CD4-positive, alpha-beta T cell (primary cell): ENCODE measurements around the gene TGFBR2. TPM values are rescaled to one million over a fixed set of nuclear protein-coding genes. Genes with fewer than 3 reads are reported as not detected.

Source experiments
- ATAC-seq: fragments of 200-7000 bp; cut with Tn5 transposase; one replicate; pipeline ENCODE4 v1.10.0; 2022; ENCODE audit warnings: mild to moderate bottlenecking; ENCODE audit not compliant: poor library complexity
- CTCF ChIA-PET: fragments of 350-600 bp; sonication (Branson Sonifier 250); formaldehyde crosslinking; loops from one replicate; lab custom pipeline; 2021; ENCODE audit warnings: antibody characterized with exemption, inconsistent platforms; lab: Charles Lee
- POLR2A ChIA-PET: fragments of 350-600 bp; sonication (Branson Sonifier 250); formaldehyde crosslinking; loops from one replicate; lab custom pipeline; 2021; ENCODE audit warnings: antibody characterized with exemption, inconsistent platforms; lab: Charles Lee
- DNase-seq, 14 experiments: peaks; one replicate each; pipeline ENCODE4 v3.0.0-alpha.2; 2013 to 2020; ENCODE audit warnings: mixed read lengths in 2 of 14
- H3K27ac ChIP-seq, 2 donors: one replicate each; pipeline versions ENCODE4 v1.5.1 to v1.7.0; 2013; ENCODE audit warnings: low read length in 2 of 2, low read depth in 1 of 2, mild to moderate bottlenecking in 1 of 2
- H3K27me3 ChIP-seq, 2 experiments: 1 replicate in 1 of 2; 2 replicates in 1 of 2; pipeline versions ENCODE4 v1.6.1 to v1.7.0; 2013; ENCODE audit warnings: low read length in 2 of 2, control low read depth in 1 of 2, mild to moderate bottlenecking in 1 of 2, moderate library complexity in 1 of 2; ENCODE audit not compliant: insufficient read depth in 2 of 2, control insufficient read depth in 1 of 2
- H3K36me3 ChIP-seq: one replicate; pipeline ENCODE4 v1.6.1; 2013; ENCODE audit warnings: low read length, control low read depth; ENCODE audit not compliant: insufficient read depth
- H3K4me1 ChIP-seq: one replicate; pipeline ENCODE4 v1.6.1; 2013; ENCODE audit warnings: low read length, control low read depth; ENCODE audit not compliant: insufficient read depth
- H3K4me3 ChIP-seq: one replicate; pipeline ENCODE4 v1.5.1; 2013; ENCODE audit warnings: mild to moderate bottlenecking, low read length, moderate library complexity
- H3K9me3 ChIP-seq, 2 experiments: 1 replicate in 1 of 2; 2 replicates in 1 of 2; pipeline versions ENCODE4 v1.6.1 to v1.7.0; 2013; ENCODE audit warnings: low read length in 2 of 2, mild to moderate bottlenecking in 2 of 2, control low read depth in 1 of 2, moderate library complexity in 1 of 2; ENCODE audit not compliant: control insufficient read depth in 1 of 2, insufficient read depth in 1 of 2
- H3K27ac Mint-ChIP-seq: one replicate; pipeline ENCODE4 v1.8.0; 2020; ENCODE audit warnings: mixed read lengths
- H3K27me3 Mint-ChIP-seq: one replicate; pipeline ENCODE4 v1.8.0; 2021; ENCODE audit warnings: mixed read lengths
- H3K36me3 Mint-ChIP-seq: one replicate; pipeline ENCODE4 v1.8.0; 2021; ENCODE audit warnings: low read depth, mixed read lengths
- H3K4me1 Mint-ChIP-seq: one replicate; pipeline ENCODE4 v1.8.0; 2021; ENCODE audit warnings: low read depth, mixed read lengths
- H3K4me3 Mint-ChIP-seq: one replicate; pipeline ENCODE4 v1.8.0; 2020; ENCODE audit warnings: mild to moderate bottlenecking, mixed read lengths
- H3K9me3 Mint-ChIP-seq: one replicate; pipeline ENCODE4 v1.8.0; 2020; ENCODE audit warnings: mixed read lengths
- intact Hi-C, 2 experiments: fragments of 100-400 bp; cut with DNase I in 1 of 2; cut with micrococcal nuclease in 1 of 2; formaldehyde crosslinking; loops; one replicate each; pipeline versions ENCODE4 v1.15.1 to v1.9.0; 2023 to 2025; cut with DNase I, micrococcal nuclease
- total RNA-seq, 174 experiments: library from RNA in 2 of 174; stranded (reverse) in 2 of 174; gene quantifications; one replicate each; pipeline ENCODE4 v1.2.3 and lab custom pipeline; 2021 to 2026
- TF ChIP-seq, protein P1 (sequence below): fragments of 200-600 bp; IDR thresholded peaks from one replicate; pipeline ENCODE4 v1.8.0; 2022; ENCODE audit warnings: antibody characterized with exemption, mild to moderate bottlenecking

Gene TGFBR2
- total RNA-seq, 2 experiments from 2014 or later, result 203 to 205 TPM

DNA sequence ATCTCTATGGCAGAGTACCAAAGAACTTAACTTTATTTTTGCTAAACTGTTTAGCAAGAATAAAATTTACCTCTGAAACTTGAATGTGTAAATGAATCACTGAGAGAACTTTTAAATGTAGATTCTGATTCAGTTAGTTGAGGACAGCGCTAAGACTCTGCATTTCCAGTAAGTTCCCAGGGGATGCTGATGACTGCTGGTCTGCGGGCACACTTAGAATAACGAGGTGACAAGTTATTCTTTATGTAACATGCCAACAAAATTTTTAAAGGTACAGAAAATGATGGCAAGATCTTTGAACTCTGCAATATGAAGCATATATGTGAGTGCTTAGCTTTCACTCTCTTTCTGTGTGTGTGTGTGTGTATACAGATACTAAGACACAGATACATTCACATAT is 56.4 kb downstream of the TGFBR2 start:
- peak overlapping the region; percentile 0 to 10 for H3K27ac ChIP-seq

DNA sequence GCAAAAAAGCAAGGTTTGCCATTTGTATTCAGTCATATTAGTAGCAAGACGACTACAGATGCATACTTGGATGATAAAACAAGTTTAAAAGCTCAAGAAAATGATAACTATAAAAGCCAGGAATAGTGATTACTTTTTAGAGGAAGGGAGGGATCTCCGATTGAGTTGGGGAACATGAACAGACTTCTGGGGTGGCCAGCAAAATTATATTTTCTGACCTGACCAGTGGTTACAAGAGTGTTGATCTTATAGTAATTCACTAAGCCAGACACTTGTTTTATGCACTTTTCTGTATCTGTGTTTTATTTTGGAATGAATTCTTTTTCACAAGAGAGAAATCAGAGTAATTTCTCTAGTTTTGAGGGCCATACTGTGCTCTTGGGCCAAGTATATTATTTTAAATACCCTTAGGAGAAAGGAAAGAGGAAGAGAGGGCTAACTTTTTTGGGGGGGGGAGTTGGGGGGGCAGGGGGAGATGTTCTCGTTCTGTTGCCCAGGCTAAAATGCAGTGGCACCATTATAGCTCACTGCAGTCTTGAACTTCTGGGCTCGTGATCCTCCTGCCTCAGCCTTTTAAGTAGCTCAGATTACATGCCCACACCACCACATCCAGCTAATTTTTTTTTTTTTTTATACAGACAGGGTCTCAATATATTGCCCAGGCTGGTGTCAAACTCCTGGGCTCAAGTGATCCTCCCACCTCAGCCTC is 57.3 kb downstream of the TGFBR2 start:
- peaks cover 75% of the 10 kb centered on the region for H3K36me3 Mint-ChIP-seq
- intact Hi-C loops, result loop anchor here in 1 of 2 experiments (1.0 kb wide), 1 partner anchor 8 kb away; no protein-coding TSS in a partner anchor
- H3K9me3 Mint-ChIP-seq, result no peaks in the 10 kb centered on the region
- DNase-seq, result no peak
- no peak overlapping the region for H3K4me3 ChIP-seq
- no peaks in the 10 kb centered on the region for H3K27me3 Mint-ChIP-seq
- ChIA-PET CTCF (interaction anchor here (1.2 to 2.9 kb wide), 4 partner anchors 30 to 57 kb away, joined by 3 to 9 read pairs (median 4); partner anchors contain the start of gene TGFBR2), POLR2A (interaction anchor here (0.6 to 7.1 kb wide), 15 partner anchors 7 to 59 kb away, joined by 3 to 107 read pairs (median 5); partner anchors contain the start of gene TGFBR2)
- no peak for ATAC-seq
- H3K27ac Mint-ChIP-seq, result peak overlapping the region; percentile 96
- H3K27me3 ChIP-seq, result no peaks in the 10 kb centered on the region
- H3K27ac ChIP-seq, result peak overlapping the region; percentile 29 to 46
- TF ChIP-seq, protein P1, sequence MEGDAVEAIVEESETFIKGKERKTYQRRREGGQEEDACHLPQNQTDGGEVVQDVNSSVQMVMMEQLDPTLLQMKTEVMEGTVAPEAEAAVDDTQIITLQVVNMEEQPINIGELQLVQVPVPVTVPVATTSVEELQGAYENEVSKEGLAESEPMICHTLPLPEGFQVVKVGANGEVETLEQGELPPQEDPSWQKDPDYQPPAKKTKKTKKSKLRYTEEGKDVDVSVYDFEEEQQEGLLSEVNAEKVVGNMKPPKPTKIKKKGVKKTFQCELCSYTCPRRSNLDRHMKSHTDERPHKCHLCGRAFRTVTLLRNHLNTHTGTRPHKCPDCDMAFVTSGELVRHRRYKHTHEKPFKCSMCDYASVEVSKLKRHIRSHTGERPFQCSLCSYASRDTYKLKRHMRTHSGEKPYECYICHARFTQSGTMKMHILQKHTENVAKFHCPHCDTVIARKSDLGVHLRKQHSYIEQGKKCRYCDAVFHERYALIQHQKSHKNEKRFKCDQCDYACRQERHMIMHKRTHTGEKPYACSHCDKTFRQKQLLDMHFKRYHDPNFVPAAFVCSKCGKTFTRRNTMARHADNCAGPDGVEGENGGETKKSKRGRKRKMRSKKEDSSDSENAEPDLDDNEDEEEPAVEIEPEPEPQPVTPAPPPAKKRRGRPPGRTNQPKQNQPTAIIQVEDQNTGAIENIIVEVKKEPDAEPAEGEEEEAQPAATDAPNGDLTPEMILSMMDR, result no peak
- H3K36me3 ChIP-seq, result peaks cover 36% of the 10 kb centered on the region
- peaks cover 75% of the 10 kb centered on the region for H3K4me1 ChIP-seq
- no peaks in the 10 kb centered on the region for H3K9me3 ChIP-seq
- peak overlapping the region; percentile 67 for H3K4me3 Mint-ChIP-seq
- peaks cover 91% of the 10 kb centered on the region for H3K4me1 Mint-ChIP-seq

More for the DNA sequence above, 56.4 kb downstream of the TGFBR2 start:
- ChIA-PET CTCF (interaction anchor here (1.1 to 1.2 kb wide), 2 partner anchors 31 to 33 kb away, joined by 3 read pairs; no protein-coding TSS in a partner anchor), POLR2A (interaction anchor here (0.9 to 7.1 kb wide), 7 partner anchors 6 to 55 kb away, joined by 3 to 107 read pairs (median 4); partner anchors contain the start of gene TGFBR2)
- Mint-ChIP-seq H3K27ac (peak overlapping the region; percentile 96), H3K27me3 (no peaks in the 10 kb centered on the region), H3K36me3 (peaks cover 75% of the 10 kb centered on the region), H3K4me3 (no peak overlapping the region), H3K9me3 (no peaks in the 10 kb centered on the region), H3K4me1 (peaks cover 91% of the 10 kb centered on the region)
- DNase-seq (no peak), ATAC-seq (no peak)
- H3K4me1 ChIP-seq, result peaks cover 74% of the 10 kb centered on the region
- no peaks in the 10 kb centered on the region for H3K27me3 ChIP-seq
- no peaks in the 10 kb centered on the region for H3K9me3 ChIP-seq
- peaks cover 32% of the 10 kb centered on the region for H3K36me3 ChIP-seq
- H3K4me3 ChIP-seq, result no peak overlapping the region
- TF ChIP-seq, protein P1, result no peak
- intact Hi-C loops, result no loop called here

DNA sequence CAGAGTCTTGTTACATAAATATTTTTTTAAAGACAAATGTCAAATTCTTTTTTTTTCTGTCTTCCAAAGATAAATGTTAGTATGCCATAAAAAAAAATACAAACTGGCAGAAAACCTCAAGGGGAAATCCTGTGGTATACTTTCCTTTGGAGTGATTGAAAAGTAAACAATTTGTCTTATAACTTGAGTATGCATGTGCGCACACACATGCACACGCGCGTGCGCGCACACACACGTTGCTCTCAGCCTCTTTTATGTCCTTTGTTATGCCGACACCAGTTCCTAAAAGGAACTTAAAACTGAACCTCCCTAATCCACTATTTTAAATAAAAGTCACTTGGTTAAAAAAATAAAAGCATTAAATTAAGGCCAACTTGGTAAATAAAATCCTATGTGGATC is 58.1 kb downstream of the TGFBR2 start:
- intact Hi-C loops, result loop anchor here in 1 of 2 experiments (1.0 kb wide), 1 partner anchor 9 kb away; no protein-coding TSS in a partner anchor
- ChIA-PET POLR2A (interaction anchor here (0.9 to 7.1 kb wide), 22 partner anchors 7 to 310 kb away, joined by 3 to 107 read pairs (median 5); partner anchors contain the start of gene TGFBR2), CTCF (interaction anchor here (1.4 to 2.9 kb wide), 4 partner anchors 21 to 58 kb away, joined by 3 to 9 read pairs (median 4); partner anchors contain the start of gene TGFBR2)
- H3K4me3 ChIP-seq, result peak overlapping the region; percentile 13
- Mint-ChIP-seq H3K4me1 (peaks cover 91% of the 10 kb centered on the region), H3K36me3 (peaks cover 75% of the 10 kb centered on the region), H3K9me3 (no peaks in the 10 kb centered on the region), H3K27me3 (no peaks in the 10 kb centered on the region), H3K27ac (peak overlapping the region; percentile 96), H3K4me3 (peak overlapping the region; percentile 22)
- H3K27me3 ChIP-seq, result no peaks in the 10 kb centered on the region
- TF ChIP-seq, protein P1, result no peak
- peak overlapping the region; percentile 50 to 73 for H3K27ac ChIP-seq
- H3K9me3 ChIP-seq, result no peaks in the 10 kb centered on the region
- H3K4me1 ChIP-seq, result peaks cover 74% of the 10 kb centered on the region
- ATAC-seq, result peak; percentile 54
- peaks cover 42% of the 10 kb centered on the region for H3K36me3 ChIP-seq
- peak in 6 of 14 experiments; percentile 46 to 74 (median 52) for DNase-seq
